ENCODE data around the gene NDST1. TPM values are rescaled to one million over a fixed set of nuclear protein-coding genes. Genes with fewer than 3 reads are reported as not detected.

The NDST1 gene
- total RNA-seq, 1 donor from 2014 or later, result 132 TPM

DNA sequence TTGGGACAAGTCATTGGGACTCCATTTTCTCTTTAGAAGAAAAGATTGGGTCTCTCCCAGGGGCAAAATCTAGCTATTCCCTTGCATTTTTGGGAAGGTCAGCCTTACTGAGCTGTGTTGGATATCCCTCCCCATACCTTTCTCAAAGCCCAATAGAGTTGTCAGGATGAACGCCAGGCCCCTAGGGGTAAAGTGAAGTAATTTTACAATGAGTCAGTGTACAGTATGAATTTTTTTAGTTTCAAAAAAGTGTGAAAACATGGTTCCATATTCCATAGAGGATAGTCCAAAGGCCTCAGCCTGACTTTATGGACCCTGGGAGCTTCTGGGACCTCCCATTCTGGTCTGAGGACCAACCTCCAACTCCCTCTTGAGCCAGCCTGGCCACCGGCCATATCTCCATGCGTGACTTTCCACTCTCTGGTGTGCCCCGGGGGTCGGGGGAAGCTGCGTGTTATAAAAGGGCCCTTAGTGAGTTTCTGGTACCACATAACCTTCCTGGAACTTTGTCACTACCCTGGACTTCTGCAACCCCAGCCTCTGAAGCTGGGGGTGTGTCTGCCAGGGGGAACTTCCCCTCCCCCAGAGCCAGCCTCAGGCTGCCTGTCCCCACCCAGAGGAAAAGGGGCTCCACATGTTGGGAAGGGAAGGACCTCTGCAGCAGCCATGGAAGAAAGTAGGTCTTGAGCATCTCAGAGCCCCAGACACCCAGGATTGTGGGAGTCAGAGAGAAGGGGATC, 80.1 kb downstream of the NDST1 start:
- DNase-seq (ENCODE audit: low spot score in 2 of 2, unreplicated experiment in 2 of 2), result no peak
- H3K4me1 Mint-ChIP-seq, result peaks cover 56% of the 10 kb centered on the region
- TF ChIP-seq CTCF (IDR thresholded peaks at IDR 0.05; ENCODE audit: unreplicated experiment), result peak; percentile 16
- no peaks in the 10 kb centered on the region for H3K36me3 Mint-ChIP-seq
- peak overlapping the region; percentile 32 for H3K27ac Mint-ChIP-seq
- no peaks in the 10 kb centered on the region for H3K9me3 Mint-ChIP-seq
- no peak overlapping the region for H3K4me3 Mint-ChIP-seq
- H3K27me3 Mint-ChIP-seq (ENCODE audit: low read depth), result no peaks in the 10 kb centered on the region

GRCh38 chr5:150588596-150588890, 80.6 kb downstream of the NDST1 start:
- no peaks in the 10 kb centered on the region for H3K27me3 Mint-ChIP-seq (ENCODE audit: low read depth)
- no peak for TF ChIP-seq CTCF (IDR thresholded peaks at IDR 0.05; ENCODE audit: unreplicated experiment)
- peak overlapping the region; percentile 32 for H3K27ac Mint-ChIP-seq
- peaks cover 53% of the 10 kb centered on the region for H3K4me1 Mint-ChIP-seq
- H3K36me3 Mint-ChIP-seq, result no peaks in the 10 kb centered on the region
- no peak overlapping the region for H3K4me3 Mint-ChIP-seq
- no peaks in the 10 kb centered on the region for H3K9me3 Mint-ChIP-seq
- no peak for DNase-seq (ENCODE audit: low spot score in 2 of 2, unreplicated experiment in 2 of 2)

DNA sequence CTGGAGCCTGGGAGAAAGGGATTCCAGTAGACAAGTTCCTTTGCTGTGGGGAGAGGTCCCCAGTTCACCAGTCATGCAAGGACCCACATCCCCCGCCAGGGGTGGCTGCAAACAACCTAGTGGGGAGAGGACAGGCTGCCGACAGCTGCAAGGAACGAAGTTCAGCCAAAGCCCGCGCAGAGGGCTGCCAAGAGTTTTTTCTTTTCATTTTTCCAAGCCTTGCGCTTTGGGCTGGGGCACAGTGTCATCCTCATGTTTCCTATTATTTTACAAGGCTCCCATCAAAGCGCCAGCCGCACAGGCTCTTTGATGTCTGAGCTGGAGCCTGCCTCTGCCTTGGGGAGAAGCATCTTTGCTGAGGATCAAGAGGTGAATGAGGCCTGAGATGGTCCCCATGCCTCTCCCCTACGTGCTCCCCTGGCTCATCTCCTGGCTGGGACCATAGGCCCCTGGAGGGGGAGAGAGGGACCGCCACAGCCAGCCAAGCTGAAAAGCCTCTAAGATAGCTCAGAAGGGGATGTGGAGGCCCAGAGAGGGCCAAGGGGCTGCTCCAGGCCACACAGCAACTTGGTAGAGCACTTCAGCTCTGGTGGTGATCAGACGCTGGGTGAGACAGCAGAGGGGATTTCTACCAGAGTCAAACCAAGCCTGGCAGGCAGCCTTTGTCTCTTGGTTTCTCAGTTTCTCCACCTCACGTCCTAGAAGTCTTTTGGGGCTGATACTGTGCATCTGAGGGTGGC, 82.1 kb downstream of the NDST1 start:
- H3K9me3 Mint-ChIP-seq, result no peaks in the 10 kb centered on the region
- H3K27ac Mint-ChIP-seq, result peak overlapping the region; percentile 93
- H3K4me3 Mint-ChIP-seq, result no peak overlapping the region
- TF ChIP-seq CTCF (IDR thresholded peaks at IDR 0.05; ENCODE audit: unreplicated experiment), result no peak
- H3K36me3 Mint-ChIP-seq, result no peaks in the 10 kb centered on the region
- H3K4me1 Mint-ChIP-seq, result peaks cover 58% of the 10 kb centered on the region
- DNase-seq (ENCODE audit: low spot score in 2 of 2, unreplicated experiment in 2 of 2), result peak in 1 of 2 experiments; percentile 62
- H3K27me3 Mint-ChIP-seq (ENCODE audit: low read depth), result no peaks in the 10 kb centered on the region

DNA sequence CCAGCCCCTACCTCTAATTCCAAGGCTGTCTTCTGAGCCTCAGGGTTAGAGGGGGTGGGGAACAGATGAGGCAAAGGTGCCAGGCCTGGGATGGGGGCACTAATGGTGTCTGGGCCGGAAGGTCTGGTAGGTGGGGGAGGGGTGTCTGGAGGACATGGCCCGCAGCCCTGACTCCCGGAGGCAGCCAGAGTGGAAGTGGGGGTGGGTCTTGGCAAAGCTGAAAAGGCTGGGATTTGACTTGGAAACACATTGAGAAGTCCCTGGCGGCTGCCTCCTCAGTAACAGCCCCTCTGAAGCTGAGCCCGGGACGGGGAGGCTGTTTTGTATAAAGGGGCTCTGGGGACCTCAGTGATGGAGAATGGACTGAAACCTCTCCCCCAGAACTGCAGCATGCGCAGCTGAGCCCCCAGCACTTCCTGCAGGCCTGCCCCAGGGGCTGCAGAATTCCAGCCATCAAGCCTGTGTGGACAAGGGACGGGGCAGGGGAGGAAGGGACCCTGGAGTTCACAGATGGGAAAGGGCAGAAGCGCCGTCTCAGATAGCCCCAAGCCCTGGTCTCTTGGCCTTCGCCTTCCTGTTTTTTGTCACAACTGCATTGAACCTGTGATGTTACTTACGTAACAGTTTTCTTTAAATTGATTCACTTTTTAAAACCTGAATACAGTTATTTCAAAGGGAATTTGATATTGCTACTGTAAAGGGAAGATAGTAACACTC, 83.2 kb downstream of the NDST1 start:
- H3K36me3 Mint-ChIP-seq, result no peaks in the 10 kb centered on the region
- peak overlapping the region; percentile 93 for H3K27ac Mint-ChIP-seq
- H3K9me3 Mint-ChIP-seq, result no peaks in the 10 kb centered on the region
- no peak overlapping the region for H3K4me3 Mint-ChIP-seq
- no peaks in the 10 kb centered on the region for H3K27me3 Mint-ChIP-seq (ENCODE audit: low read depth)
- H3K4me1 Mint-ChIP-seq, result peaks cover 69% of the 10 kb centered on the region
- no peak for TF ChIP-seq CTCF (IDR thresholded peaks at IDR 0.05; ENCODE audit: unreplicated experiment)
- DNase-seq (ENCODE audit: low spot score in 2 of 2, unreplicated experiment in 2 of 2), result no peak

DNA sequence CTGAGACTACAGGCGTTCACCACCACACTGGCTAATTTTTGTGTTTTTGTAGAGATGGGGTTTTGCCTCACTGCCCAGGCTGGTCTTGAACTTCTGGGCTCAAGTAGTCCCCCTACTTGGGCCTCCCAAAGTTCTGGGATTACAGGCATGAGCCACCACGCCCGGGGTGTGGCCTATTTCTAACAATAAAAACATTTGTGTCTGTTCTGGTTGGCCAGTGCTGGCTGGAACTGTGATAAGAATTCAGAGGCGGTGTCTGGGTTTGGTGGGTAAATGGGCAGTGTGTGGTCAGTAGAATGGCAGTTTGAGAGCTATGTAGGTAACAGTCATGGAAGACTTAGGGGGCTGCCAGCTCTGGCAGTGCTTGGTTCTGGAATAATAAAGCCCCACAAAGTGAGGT, 85.7 kb downstream of the NDST1 start:
- Mint-ChIP-seq H3K36me3 (no peaks in the 10 kb centered on the region), H3K4me1 (peaks cover 80% of the 10 kb centered on the region), H3K27me3 (ENCODE audit: low read depth) (no peaks in the 10 kb centered on the region), H3K27ac (peak overlapping the region; percentile 97), H3K9me3 (no peaks in the 10 kb centered on the region), H3K4me3 (no peak overlapping the region)
- no peak for DNase-seq (ENCODE audit: low spot score in 2 of 2, unreplicated experiment in 2 of 2)
- no peak for TF ChIP-seq CTCF (IDR thresholded peaks at IDR 0.05; ENCODE audit: unreplicated experiment)
